AG10803 (cell line): ENCODE data around the gene TUBGCP6.

ENCODE experiments used
- DNase-seq: peaks from one replicate; pipeline ENCODE4 v3.0.0; 2010; ENCODE audit warnings: low read depth
- H3K4me3 ChIP-seq: 2 replicates; pipeline ENCODE4 v1.5.1; 2011; ENCODE audit warnings: mild to moderate bottlenecking, low read length, control low read depth
- TF ChIP-seq, protein P1 (sequence below): conservative IDR thresholded peaks from 2 replicates; pipeline ENCODE4 v1.5.1; 2011; ENCODE audit warnings: mild to moderate bottlenecking, low read length, control low read depth, inconsistent platforms

Gene TUBGCP6

DNA sequence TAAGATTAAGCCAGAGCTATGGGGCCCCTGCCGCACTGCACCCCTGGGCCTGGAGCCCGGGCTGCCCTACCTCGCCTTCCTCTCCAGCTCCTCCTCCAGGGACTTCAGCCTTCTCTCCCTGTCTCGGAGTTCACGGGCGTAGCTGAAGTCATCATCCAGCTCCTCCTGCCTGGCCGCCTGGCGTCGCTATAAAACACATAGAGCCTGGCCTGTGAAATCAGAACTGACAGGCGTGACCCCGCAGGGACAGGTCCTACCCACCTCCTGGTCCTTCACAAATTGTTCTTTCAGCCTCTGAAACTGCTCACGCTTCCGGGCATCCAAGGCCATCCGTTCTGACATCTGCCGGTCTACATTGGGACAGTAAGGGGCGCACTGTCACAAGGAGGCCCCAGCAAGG is 20.8 kb downstream of the TUBGCP6 start:
- H3K4me3 ChIP-seq = no peak overlapping the region
- TF ChIP-seq, protein P1, sequence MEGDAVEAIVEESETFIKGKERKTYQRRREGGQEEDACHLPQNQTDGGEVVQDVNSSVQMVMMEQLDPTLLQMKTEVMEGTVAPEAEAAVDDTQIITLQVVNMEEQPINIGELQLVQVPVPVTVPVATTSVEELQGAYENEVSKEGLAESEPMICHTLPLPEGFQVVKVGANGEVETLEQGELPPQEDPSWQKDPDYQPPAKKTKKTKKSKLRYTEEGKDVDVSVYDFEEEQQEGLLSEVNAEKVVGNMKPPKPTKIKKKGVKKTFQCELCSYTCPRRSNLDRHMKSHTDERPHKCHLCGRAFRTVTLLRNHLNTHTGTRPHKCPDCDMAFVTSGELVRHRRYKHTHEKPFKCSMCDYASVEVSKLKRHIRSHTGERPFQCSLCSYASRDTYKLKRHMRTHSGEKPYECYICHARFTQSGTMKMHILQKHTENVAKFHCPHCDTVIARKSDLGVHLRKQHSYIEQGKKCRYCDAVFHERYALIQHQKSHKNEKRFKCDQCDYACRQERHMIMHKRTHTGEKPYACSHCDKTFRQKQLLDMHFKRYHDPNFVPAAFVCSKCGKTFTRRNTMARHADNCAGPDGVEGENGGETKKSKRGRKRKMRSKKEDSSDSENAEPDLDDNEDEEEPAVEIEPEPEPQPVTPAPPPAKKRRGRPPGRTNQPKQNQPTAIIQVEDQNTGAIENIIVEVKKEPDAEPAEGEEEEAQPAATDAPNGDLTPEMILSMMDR = no peak
- no peak for DNase-seq

DNA sequence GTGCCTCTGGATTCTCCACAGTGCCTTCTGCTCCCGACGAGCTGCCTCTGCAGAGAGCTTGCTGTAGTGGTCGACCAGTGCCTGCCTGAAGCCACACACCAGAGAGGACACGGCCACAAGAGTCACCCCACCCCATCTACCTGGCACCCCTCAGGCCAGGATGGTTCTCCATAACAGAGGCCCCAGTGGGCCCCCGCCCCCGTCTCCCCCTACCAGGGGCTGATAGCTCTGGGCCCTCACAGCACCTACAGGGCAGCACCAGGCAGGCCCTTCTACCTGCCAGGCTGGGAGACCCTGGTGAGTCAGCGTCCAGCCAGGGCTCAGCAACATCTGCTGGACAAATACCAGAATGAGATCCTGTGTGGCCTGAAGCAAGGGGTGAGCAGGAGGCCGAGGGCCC is 22.3 kb downstream of the TUBGCP6 start:
- TF ChIP-seq, protein P1 = no peak
- H3K4me3 ChIP-seq = no peak overlapping the region
- DNase-seq = no peak

DNA sequence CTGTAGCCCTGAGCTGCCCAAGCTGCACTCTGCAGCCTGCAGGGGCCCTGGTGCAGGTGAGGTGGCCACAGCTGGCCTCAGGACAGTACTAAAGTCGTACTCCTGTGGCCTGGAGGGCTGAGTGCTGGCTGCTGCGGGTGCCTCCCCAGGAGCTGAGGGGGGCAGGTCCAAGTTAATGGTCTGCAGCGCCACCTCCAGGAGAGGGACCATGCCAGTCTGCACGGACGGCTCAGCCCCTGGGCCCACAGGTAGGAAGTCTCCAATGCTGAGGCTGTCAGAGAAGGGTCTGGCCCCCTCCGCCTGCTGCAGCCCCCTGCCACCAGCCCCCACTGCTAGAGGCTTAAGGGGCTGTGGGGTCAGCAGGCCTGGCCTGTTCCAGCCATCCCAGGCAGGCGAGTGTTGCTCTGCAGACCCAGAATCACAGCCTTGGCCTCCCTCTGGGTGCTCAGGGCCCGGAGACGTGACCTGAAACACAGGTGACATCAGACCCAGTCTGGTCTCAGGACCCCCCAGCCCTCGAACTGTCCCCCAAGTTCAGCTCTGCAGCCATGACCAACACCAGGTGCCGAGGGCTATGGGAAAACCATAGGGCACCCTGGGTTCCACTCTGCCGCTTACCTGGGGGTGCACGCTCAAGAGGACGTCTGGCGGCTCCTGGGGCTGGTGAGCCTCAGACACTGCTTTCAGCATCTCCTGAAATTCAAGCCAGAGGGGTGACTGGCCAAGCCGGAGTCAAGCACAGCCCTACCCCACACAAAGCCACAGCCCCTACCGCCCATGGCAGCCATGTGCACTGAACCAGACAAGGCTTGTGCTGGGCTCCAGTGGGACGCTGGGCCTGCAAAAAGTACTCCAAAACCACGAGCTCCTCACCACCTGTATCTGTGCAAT is 23.2 kb downstream of the TUBGCP6 start:
- no peak for DNase-seq
- no peak overlapping the region for H3K4me3 ChIP-seq
- TF ChIP-seq, protein P1 = no peak

DNA sequence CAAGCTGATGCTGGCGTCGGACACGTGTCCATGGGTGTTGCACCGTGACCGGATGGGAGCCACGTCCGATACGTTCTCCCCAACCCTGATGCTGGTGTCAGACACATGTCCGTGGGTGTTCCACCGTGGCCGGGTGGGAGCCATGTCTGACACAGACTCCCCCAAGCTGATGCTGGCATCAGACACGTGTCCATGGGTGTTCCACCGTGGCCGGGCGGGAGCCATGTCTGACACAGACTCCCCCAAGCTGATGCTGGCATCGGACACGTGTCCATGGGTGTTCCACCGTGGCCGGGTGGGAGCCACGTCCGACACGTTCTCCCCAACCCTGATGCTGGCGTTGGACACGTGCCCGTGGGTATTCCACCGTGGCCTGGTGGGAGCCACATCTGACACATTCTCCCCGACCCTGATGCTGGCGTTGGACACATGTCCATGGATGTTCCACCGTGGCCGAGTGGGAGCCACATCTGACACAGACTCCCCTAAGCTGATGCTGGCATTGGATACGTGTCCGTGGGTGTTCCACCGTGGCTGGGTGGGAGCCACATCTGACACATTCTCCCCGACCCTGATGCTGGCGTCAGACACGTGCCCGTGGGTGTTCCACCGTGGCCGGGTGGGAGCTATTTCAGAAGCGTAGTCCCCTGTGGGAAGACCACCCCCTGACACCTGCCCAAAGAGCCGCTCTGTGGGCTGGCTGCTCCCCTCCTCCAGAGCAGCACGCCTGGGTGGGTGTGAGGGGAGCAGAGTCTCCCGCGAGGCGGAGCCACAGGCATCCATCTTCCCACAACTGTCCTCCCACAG is 24.0 kb downstream of the TUBGCP6 start:
- TF ChIP-seq, protein P1 = no peak
- H3K4me3 ChIP-seq = no peak overlapping the region
- no peak for DNase-seq

DNA sequence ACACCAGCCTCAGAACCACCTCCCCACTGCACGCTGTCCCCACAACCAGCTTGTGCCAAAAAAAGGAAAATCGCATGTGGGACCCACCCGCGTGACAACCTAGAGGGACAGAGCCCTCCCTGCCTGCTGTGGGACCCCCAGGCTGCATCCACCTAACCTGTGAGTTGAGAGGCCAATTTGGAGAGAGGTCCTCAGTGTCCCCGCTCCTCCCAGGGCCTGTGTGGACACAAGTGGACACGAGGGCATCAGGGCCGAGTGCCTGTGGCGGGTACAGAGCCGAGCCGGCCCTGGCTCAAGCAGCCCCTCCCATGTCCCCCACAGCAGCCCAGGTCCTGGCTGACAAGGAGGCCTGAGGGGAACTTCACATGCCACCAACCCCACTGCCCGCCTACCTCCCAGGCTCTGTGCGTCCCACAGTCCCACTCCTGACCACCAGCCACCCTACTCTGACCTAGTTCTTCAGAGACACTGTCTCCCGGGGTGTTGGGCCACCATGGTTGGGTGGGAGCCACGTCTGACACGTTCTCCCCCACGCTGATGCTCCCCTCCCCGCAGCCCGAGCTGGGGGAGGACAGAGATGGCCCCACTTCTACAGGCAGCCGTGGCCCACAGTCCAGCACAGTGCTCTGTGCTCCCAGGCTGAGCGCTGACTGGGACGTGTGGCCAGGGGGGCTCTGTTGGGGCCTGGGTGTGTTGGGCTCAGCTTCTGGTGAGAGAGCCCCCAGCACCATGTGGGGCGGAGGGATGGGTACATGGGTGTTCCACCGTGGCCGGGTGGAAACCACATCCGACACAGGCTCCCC is 24.8 kb downstream of the TUBGCP6 start:
- DNase-seq = no peak
- H3K4me3 ChIP-seq = no peak overlapping the region
- TF ChIP-seq, protein P1 = no peak

DNA sequence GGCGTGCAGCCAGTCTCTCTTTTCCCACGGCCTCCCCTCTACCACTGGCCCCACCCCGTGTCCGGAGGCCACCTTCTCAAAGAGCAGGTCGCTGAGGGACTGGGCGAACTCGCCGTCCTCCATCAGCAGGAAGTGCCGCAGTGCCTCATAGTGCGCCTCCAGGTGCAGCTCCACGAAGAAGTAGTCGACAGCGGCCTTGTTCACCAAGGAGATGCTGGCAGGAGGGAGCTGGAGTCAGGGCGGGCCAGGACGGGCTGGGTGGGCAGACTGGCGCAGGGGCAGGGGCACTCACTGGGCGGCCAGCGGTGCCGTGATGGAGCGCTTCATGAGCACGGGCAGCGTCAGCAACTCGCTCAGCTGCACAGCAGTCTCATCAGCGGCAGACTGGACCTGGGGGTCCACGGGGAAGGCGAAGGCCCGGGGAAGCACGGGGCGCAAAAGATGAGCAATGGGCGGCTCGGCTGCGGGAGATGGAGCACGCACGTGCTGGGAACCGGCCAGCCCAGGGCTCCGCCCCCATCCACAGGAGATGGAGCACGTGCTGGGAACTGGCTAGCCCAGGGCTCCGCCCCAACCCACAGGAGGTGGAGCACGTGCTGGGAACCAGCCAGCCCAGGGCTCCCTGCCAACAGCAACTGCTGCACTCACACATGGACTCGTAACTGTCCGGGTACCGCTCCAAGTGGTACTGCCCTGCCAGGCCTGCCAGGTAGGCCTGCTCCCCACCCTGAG is 25.7 kb downstream of the TUBGCP6 start:
- H3K4me3 ChIP-seq = no peak overlapping the region
- DNase-seq = peak; percentile 75
- TF ChIP-seq, protein P1 = no peak
